Effector memory CD8-positive, alpha-beta T cell (primary cell): Measurements from ENCODE around the gene SLC18A3.

ENCODE experiments used
- ATAC-seq: fragments of 150-1000 bp; cut with Tn5 transposase; replicated peaks from 2 replicates; pipeline ENCODE4 v1.10.0; 2021; ENCODE audit warnings: mild to moderate bottlenecking, moderate library complexity
- DNase-seq, 3 experiments: peaks; one replicate each; pipeline ENCODE4 v3.0.0; 2021
- H3K27ac Mint-ChIP-seq, 2 donors: one replicate each; pipeline ENCODE4 v1.8.0; 2022; ENCODE audit warnings: mild to moderate bottlenecking in 2 of 2, mixed read lengths in 2 of 2, moderate library complexity in 2 of 2
- H3K27me3 Mint-ChIP-seq, 2 donors: one replicate each; pipeline ENCODE4 v1.8.0; 2022; ENCODE audit warnings: mixed read lengths in 2 of 2
- H3K36me3 Mint-ChIP-seq: one replicate; pipeline ENCODE4 v1.8.0; 2022; ENCODE audit warnings: mild to moderate bottlenecking, moderate library complexity, mixed read lengths; ENCODE audit not compliant: insufficient read depth
- H3K4me1 Mint-ChIP-seq, 2 donors: one replicate each; pipeline ENCODE4 v1.8.0; 2022; ENCODE audit warnings: low read depth in 2 of 2, mixed read lengths in 2 of 2
- H3K4me3 Mint-ChIP-seq, 2 donors: one replicate each; pipeline ENCODE4 v1.8.0; 2022; ENCODE audit warnings: mild to moderate bottlenecking in 2 of 2, mixed read lengths in 2 of 2, moderate library complexity in 2 of 2
- H3K9me3 Mint-ChIP-seq, 2 donors: one replicate each; pipeline ENCODE4 v1.8.0; 2022; ENCODE audit warnings: mixed read lengths in 2 of 2

The SLC18A3 gene

GRCh38 chr10:49618821-49619220, 8.7 kb downstream of the SLC18A3 start:
- Mint-ChIP-seq H3K9me3 (no peaks in the 10 kb centered on the region), H3K36me3 (no peaks in the 10 kb centered on the region), H3K4me3 (no peak overlapping the region), H3K27ac (no peak overlapping the region), H3K4me1 (peaks cover 3 to 5% of the 10 kb centered on the region in 2 donors), H3K27me3 (peaks cover 53 to 100% of the 10 kb centered on the region in 2 donors)
- DNase-seq (no peak), ATAC-seq (no peak)

DNA sequence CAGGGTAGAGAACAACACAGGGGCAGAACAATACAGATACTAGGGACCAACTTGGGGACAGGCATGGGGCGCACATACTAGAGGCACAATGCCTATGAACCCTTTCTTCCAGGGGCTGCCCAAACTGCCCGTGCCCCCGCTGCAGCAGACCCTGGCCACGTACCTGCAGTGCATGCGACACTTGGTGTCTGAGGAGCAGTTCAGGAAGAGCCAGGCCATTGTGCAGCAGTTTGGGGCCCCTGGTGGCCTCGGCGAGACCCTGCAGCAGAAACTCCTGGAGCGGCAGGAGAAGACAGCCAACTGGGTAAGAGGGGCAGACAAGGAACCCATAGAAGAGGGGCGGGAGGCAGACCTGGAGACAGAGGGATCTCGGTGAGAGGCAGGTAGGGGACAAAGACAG, 9.5 kb downstream of the SLC18A3 start:
- Mint-ChIP-seq H3K4me1 (peaks cover 2% of the 10 kb centered on the region in 2 donors), H3K9me3 (no peaks in the 10 kb centered on the region), H3K27ac (no peak overlapping the region), H3K36me3 (no peaks in the 10 kb centered on the region), H3K27me3 (peaks cover 48 to 100% of the 10 kb centered on the region in 2 donors), H3K4me3 (no peak overlapping the region)
- DNase-seq: no peak
- ATAC-seq: no peak

GRCh38 chr10:49620286-49620810, 10.2 kb downstream of the SLC18A3 start:
- H3K27ac Mint-ChIP-seq: no peak overlapping the region
- no peak overlapping the region for H3K4me3 Mint-ChIP-seq
- DNase-seq (no peak), ATAC-seq (no peak)
- peaks cover 0 to 2% of the 10 kb centered on the region in 2 donors for H3K4me1 Mint-ChIP-seq
- H3K9me3 Mint-ChIP-seq: no peaks in the 10 kb centered on the region
- H3K27me3 Mint-ChIP-seq: peaks cover 43 to 100% of the 10 kb centered on the region in 2 donors
- H3K36me3 Mint-ChIP-seq: no peaks in the 10 kb centered on the region

GRCh38 chr10:49620841-49621378, 10.8 kb downstream of the SLC18A3 start:
- Mint-ChIP-seq H3K4me1 (peaks cover 0 to under 1% of the 10 kb centered on the region in 2 donors), H3K4me3 (no peak overlapping the region), H3K27me3 (peaks cover 38 to 94% of the 10 kb centered on the region in 2 donors), H3K36me3 (no peaks in the 10 kb centered on the region), H3K9me3 (no peaks in the 10 kb centered on the region), H3K27ac (no peak overlapping the region)
- DNase-seq (no peak), ATAC-seq (no peak)

- no peaks in the 10 kb centered on the region for H3K9me3 Mint-ChIP-seq
- no peaks in the 10 kb centered on the region for H3K36me3 Mint-ChIP-seq
- DNase-seq (no peak), ATAC-seq (no peak)
- H3K4me1 Mint-ChIP-seq: no peaks in the 10 kb centered on the region
- H3K27ac Mint-ChIP-seq: no peak overlapping the region
- H3K27me3 Mint-ChIP-seq: peaks cover 35 to 88% of the 10 kb centered on the region in 2 donors
- no peak overlapping the region for H3K4me3 Mint-ChIP-seq
These were observed 11.5 kb downstream of the SLC18A3 start for GRCh38 chr10:49621561-49621960.

GRCh38 chr10:49622426-49623425, 12.6 kb downstream of the SLC18A3 start:
- ATAC-seq (no peak), DNase-seq (no peak)
- no peaks in the 10 kb centered on the region for H3K36me3 Mint-ChIP-seq
- H3K27me3 Mint-ChIP-seq: peaks cover 25 to 76% of the 10 kb centered on the region in 2 donors
- H3K4me3 Mint-ChIP-seq: no peak overlapping the region
- no peaks in the 10 kb centered on the region for H3K4me1 Mint-ChIP-seq
- no peaks in the 10 kb centered on the region for H3K9me3 Mint-ChIP-seq
- H3K27ac Mint-ChIP-seq: no peak overlapping the region

DNA sequence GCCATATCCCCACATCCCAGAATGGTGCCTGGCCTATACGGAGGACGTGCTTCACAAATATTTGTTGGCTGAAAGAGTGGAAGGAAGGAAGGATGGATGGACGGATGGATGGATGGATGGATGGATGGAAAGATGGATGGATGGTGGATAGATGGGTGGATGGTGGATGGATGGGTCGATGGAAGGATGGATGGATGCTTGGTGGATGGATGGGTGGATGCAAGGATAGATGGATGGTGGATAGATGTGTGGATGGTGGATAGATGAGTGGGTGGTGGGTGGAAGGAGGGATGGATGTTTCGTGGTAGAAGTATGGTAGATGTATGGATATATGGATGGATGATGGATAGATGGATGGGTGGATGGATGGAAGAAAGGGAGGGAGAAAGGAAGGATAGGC, 14.5 kb downstream of the SLC18A3 start:
- Mint-ChIP-seq H3K27me3 (peaks cover 7 to 57% of the 10 kb centered on the region in 2 donors), H3K4me3 (no peak overlapping the region), H3K27ac (no peak overlapping the region), H3K9me3 (no peaks in the 10 kb centered on the region), H3K4me1 (no peaks in the 10 kb centered on the region), H3K36me3 (no peaks in the 10 kb centered on the region)
- no peak for ATAC-seq
- no peak for DNase-seq

GRCh38 chr10:49625411-49625810, 15.3 kb downstream of the SLC18A3 start:
- peaks cover 0 to 49% of the 10 kb centered on the region in 2 donors for H3K27me3 Mint-ChIP-seq
- ATAC-seq: no peak
- no peak overlapping the region for H3K27ac Mint-ChIP-seq
- H3K4me1 Mint-ChIP-seq: no peaks in the 10 kb centered on the region
- DNase-seq: no peak
- H3K9me3 Mint-ChIP-seq: no peaks in the 10 kb centered on the region
- no peak overlapping the region for H3K4me3 Mint-ChIP-seq
- H3K36me3 Mint-ChIP-seq: no peaks in the 10 kb centered on the region

- no peaks in the 10 kb centered on the region for H3K9me3 Mint-ChIP-seq
- DNase-seq: no peak
- H3K4me1 Mint-ChIP-seq: no peaks in the 10 kb centered on the region
- H3K27ac Mint-ChIP-seq: no peak overlapping the region
- peaks cover 0 to 33% of the 10 kb centered on the region in 2 donors for H3K27me3 Mint-ChIP-seq
- ATAC-seq: no peak
- no peaks in the 10 kb centered on the region for H3K36me3 Mint-ChIP-seq
- H3K4me3 Mint-ChIP-seq: no peak overlapping the region
These were observed 16.9 kb downstream of the SLC18A3 start for GRCh38 chr10:49627038-49627437.

- H3K27me3 Mint-ChIP-seq: peaks cover 0 to 26% of the 10 kb centered on the region in 2 donors
- no peak for ATAC-seq
- no peaks in the 10 kb centered on the region for H3K4me1 Mint-ChIP-seq
- no peak overlapping the region for H3K4me3 Mint-ChIP-seq
- no peaks in the 10 kb centered on the region for H3K9me3 Mint-ChIP-seq
- H3K36me3 Mint-ChIP-seq: no peaks in the 10 kb centered on the region
- H3K27ac Mint-ChIP-seq: no peak overlapping the region
- DNase-seq: no peak
These were observed 17.6 kb downstream of the SLC18A3 start for GRCh38 chr10:49627644-49628247.

GRCh38 chr10:49628599-49628998, 18.5 kb downstream of the SLC18A3 start:
- H3K4me1 Mint-ChIP-seq: no peaks in the 10 kb centered on the region
- no peak overlapping the region for H3K4me3 Mint-ChIP-seq
- DNase-seq (no peak), ATAC-seq (no peak)
- H3K27ac Mint-ChIP-seq: no peak overlapping the region
- no peaks in the 10 kb centered on the region for H3K36me3 Mint-ChIP-seq
- no peaks in the 10 kb centered on the region for H3K9me3 Mint-ChIP-seq
- peaks cover 0 to 17% of the 10 kb centered on the region in 2 donors for H3K27me3 Mint-ChIP-seq

DNA sequence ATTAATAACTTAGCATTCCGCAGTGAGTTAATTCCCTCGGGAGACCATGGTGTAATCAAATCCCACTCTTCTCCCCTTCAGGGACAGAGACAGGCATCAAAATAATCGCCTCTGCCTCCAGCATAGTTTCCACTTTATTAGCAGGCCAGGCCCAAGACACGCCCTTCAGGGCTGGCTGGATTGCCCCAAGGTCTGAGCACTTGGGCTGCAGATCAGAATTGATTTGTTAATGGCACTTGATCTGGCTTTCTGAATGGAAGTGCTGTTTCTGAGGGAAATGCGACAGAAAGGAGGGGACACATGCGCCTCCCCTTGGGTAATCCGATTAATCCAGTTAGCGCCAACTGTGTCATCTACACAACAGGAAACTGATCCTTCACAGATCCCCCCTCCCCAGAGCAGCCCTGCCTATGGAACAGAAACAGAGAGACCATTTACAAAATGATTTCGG, 19.3 kb downstream of the SLC18A3 start:
- peaks cover 0 to 9% of the 10 kb centered on the region in 2 donors for H3K27me3 Mint-ChIP-seq
- no peak for ATAC-seq
- no peak for DNase-seq
- H3K27ac Mint-ChIP-seq: no peak overlapping the region
- H3K4me1 Mint-ChIP-seq: no peaks in the 10 kb centered on the region
- H3K4me3 Mint-ChIP-seq: no peak overlapping the region
- no peaks in the 10 kb centered on the region for H3K9me3 Mint-ChIP-seq
- H3K36me3 Mint-ChIP-seq: no peaks in the 10 kb centered on the region

- Mint-ChIP-seq H3K27me3 (no peaks in the 10 kb centered on the region), H3K36me3 (no peaks in the 10 kb centered on the region), H3K4me3 (no peak overlapping the region), H3K27ac (no peak overlapping the region), H3K4me1 (no peaks in the 10 kb centered on the region), H3K9me3 (no peaks in the 10 kb centered on the region)
- DNase-seq (no peak), ATAC-seq (no peak)
These were observed 21.9 kb downstream of the SLC18A3 start for GRCh38 chr10:49631975-49632374.
